Mammary epithelial cell (primary cell): ENCODE results near the gene THOC5.
"Not testable (repeated sequence)": the region's sequence is repeated elsewhere in the genome, so short reads cannot be mapped to it uniquely, and the experiment has no call there.

Experiments used
- CTCF ChIP-seq, 2 donors: IDR thresholded peaks in 1 of 2; conservative IDR thresholded peaks in 1 of 2; 2 replicates each; pipeline ENCODE4 v1.5.1; 2011 to 2012; ENCODE audit warnings: inconsistent platforms in 2 of 2, low read length in 2 of 2, mild to moderate bottlenecking in 2 of 2, control low read depth in 1 of 2, low read depth in 1 of 2; ENCODE audit not compliant: insufficient read depth in 1 of 2; ENCODE audit errors: extremely low read depth in 1 of 2
- EZH2 ChIP-seq: IDR thresholded peaks from 2 replicates; pipeline ENCODE4 v1.6.1; 2012; ENCODE audit warnings: low read length, inconsistent platforms, borderline replicate concordance

GRCh38 chr22:29586193-29586705 is 32.7 kb upstream of the THOC5 start:
- TF ChIP-seq CTCF (conservative IDR thresholded peaks at IDR 0.05 in 1 of 2, IDR thresholded peaks at IDR 0.05 in 1 of 2; ENCODE audit: extremely low read depth in 1 of 2, insufficient read depth in 1 of 2, low read depth in 1 of 2, low read length in 2 of 2); EZH2: not testable (repeated sequence)
